ENCODE measurements around the gene ZNF219.

The ZNF219 gene

GRCh38 chr14:21072781-21073339 is 25.6 kb downstream of the ZNF219 start:
- TF ChIP-seq CTCF (IDR thresholded peaks at IDR 0.05; ENCODE audit: insufficient read depth, missing control alignments), result no peak
- no peak for FAIRE-seq
- DNase-seq (ENCODE audit: insufficient read length, low spot score), result no peak

- no peak for FAIRE-seq
- DNase-seq (ENCODE audit: insufficient read length, low spot score), result no peak
- no peak for TF ChIP-seq CTCF (IDR thresholded peaks at IDR 0.05; ENCODE audit: insufficient read depth, missing control alignments)
Measured at GRCh38 chr14:21072031-21072473, 26.4 kb downstream of the ZNF219 start.

- DNase-seq (ENCODE audit: insufficient read length, low spot score), result no peak
- FAIRE-seq, result no peak
- TF ChIP-seq CTCF (IDR thresholded peaks at IDR 0.05; ENCODE audit: insufficient read depth, missing control alignments), result no peak
Measured at GRCh38 chr14:21071225-21072030, 27.0 kb downstream of the ZNF219 start.

- no peak for FAIRE-seq
- no peak for DNase-seq (ENCODE audit: insufficient read length, low spot score)
- no peak for TF ChIP-seq CTCF (IDR thresholded peaks at IDR 0.05; ENCODE audit: insufficient read depth, missing control alignments)
Measured at GRCh38 chr14:21070610-21071224, 27.7 kb downstream of the ZNF219 start.

- no peak for TF ChIP-seq CTCF (IDR thresholded peaks at IDR 0.05; ENCODE audit: insufficient read depth, missing control alignments)
- DNase-seq (ENCODE audit: insufficient read length, low spot score) (no peak), FAIRE-seq (no peak)
Measured at GRCh38 chr14:21070083-21070609, 28.3 kb downstream of the ZNF219 start, which contains the start of gene ARHGEF40. ARHGEF40 (plus strand) TSS chr14:21070304; CDS start chr14:21070397, 93 bp downstream.

GRCh38 chr14:21069388-21070082 is 28.9 kb downstream of the ZNF219 start:
- no peak for DNase-seq (ENCODE audit: insufficient read length, low spot score)
- no peak for TF ChIP-seq CTCF (IDR thresholded peaks at IDR 0.05; ENCODE audit: insufficient read depth, missing control alignments)
- no peak for FAIRE-seq

Measured in D721Med (cell line).